CD14-positive monocyte (primary cell): ENCODE results near the gene DCP1A. TPM values are rescaled to one million over a fixed set of nuclear protein-coding genes. Genes with fewer than 3 reads are reported as not detected.
A peak's percentile ranks its signal among the peaks of the same experiment; 100 is the strongest.
"Not testable (repeated sequence)": the region's sequence is repeated elsewhere in the genome, so short reads cannot be mapped to it uniquely, and the experiment has no call there.

Source experiments
- DNase-seq, 3 donors: peaks; one replicate each; pipeline ENCODE4 v3.0.0-alpha.2; 2011 to 2022
- H2AFZ ChIP-seq: 2 replicates; pipeline ENCODE4 v1.6.0; 2012; ENCODE audit warnings: mild to moderate bottlenecking, low read depth, low read length, inconsistent platforms; ENCODE audit not compliant: insufficient read depth, poor library complexity, severe bottlenecking
- H3K27ac ChIP-seq, 2 donors: 1 replicate in 1 of 2; 2 replicates in 1 of 2; pipeline ENCODE4 v1.5.1; 2012 to 2013; ENCODE audit warnings: low read length in 2 of 2, control low read depth in 1 of 2, inconsistent platforms in 1 of 2, low read depth in 1 of 2, mild to moderate bottlenecking in 1 of 2
- H3K27me3 ChIP-seq, 2 donors: one replicate each; pipeline versions ENCODE4 v1.6.0 to v1.6.1; 2011 to 2013; ENCODE audit warnings: low read length in 2 of 2; ENCODE audit not compliant: control insufficient read depth in 2 of 2, insufficient read depth in 2 of 2
- H3K36me3 ChIP-seq, 2 donors: replicated peaks in 1 of 2; 1 replicate in 1 of 2; 2 replicates in 1 of 2; pipeline versions ENCODE4 v1.5.1 to v1.6.1; 2012 to 2013; ENCODE audit warnings: low read length in 2 of 2, control low read depth in 1 of 2, inconsistent platforms in 1 of 2, mild to moderate bottlenecking in 1 of 2; ENCODE audit not compliant: insufficient read depth in 2 of 2, control insufficient read depth in 1 of 2
- H3K4me1 ChIP-seq, 2 donors: 1 replicate in 1 of 2; 2 replicates in 1 of 2; pipeline versions ENCODE4 v1.5.1 to v1.6.1; 2012 to 2013; ENCODE audit warnings: low read length in 2 of 2, control low read depth in 1 of 2, inconsistent platforms in 1 of 2, mild to moderate bottlenecking in 1 of 2, moderate library complexity in 1 of 2; ENCODE audit not compliant: insufficient read depth in 2 of 2, control insufficient read depth in 1 of 2
- H3K4me2 ChIP-seq: replicated peaks from 2 replicates; pipeline ENCODE3; 2012; ENCODE audit warnings: low read length, moderate library complexity, mild to moderate bottlenecking; ENCODE audit not compliant: poor library complexity, severe bottlenecking; ENCODE audit errors: extremely low read depth
- H3K4me3 ChIP-seq, 3 experiments: fragments of 200-600 bp in 1 of 3; sonication (generic) in 1 of 3; replicated peaks in 1 of 3; 1 replicate in 2 of 3; 2 replicates in 1 of 3; pipeline ENCODE4 v1.5.1; 2011 to 2013; ENCODE audit warnings: low read length in 3 of 3, mild to moderate bottlenecking in 3 of 3, control low read depth in 2 of 3, low read depth in 2 of 3, inconsistent platforms in 1 of 3, moderate library complexity in 1 of 3
- H3K79me2 ChIP-seq: 2 replicates; pipeline ENCODE4 v1.6.0; 2012; ENCODE audit warnings: mild to moderate bottlenecking, control low read depth, inconsistent platforms, low read length, moderate library complexity; ENCODE audit not compliant: insufficient read depth
- H3K9ac ChIP-seq: 2 replicates; pipeline ENCODE4 v1.6.0; 2017; ENCODE audit warnings: low read length, mild to moderate bottlenecking; ENCODE audit not compliant: insufficient read depth, poor library complexity, severe bottlenecking
- H3K9me3 ChIP-seq, 2 donors: replicated peaks in 1 of 2; 1 replicate in 1 of 2; 2 replicates in 1 of 2; pipeline versions ENCODE4 v1.5.1 to v1.6.1; 2012 to 2013; ENCODE audit warnings: low read length in 2 of 2, control low read depth in 1 of 2; ENCODE audit not compliant: control insufficient read depth in 1 of 2, insufficient read depth in 1 of 2
- H4K20me1 ChIP-seq: 2 replicates; pipeline ENCODE4 v1.6.0; 2012; ENCODE audit warnings: mild to moderate bottlenecking, low read length, control low read depth, moderate library complexity; ENCODE audit not compliant: insufficient read depth
- H3K27ac Mint-ChIP-seq, 7 donors: one replicate each; pipeline ENCODE4 v1.8.0; 2020; ENCODE audit warnings: mild to moderate bottlenecking in 7 of 7, mixed read lengths in 7 of 7, moderate library complexity in 6 of 7, inconsistent platforms in 2 of 7
- H3K27me3 Mint-ChIP-seq, 3 donors: one replicate each; pipeline ENCODE4 v1.8.0; 2021 to 2022; ENCODE audit warnings: low read depth in 3 of 3, mild to moderate bottlenecking in 3 of 3, mixed read lengths in 3 of 3, moderate library complexity in 3 of 3, inconsistent platforms in 1 of 3
- H3K36me3 Mint-ChIP-seq, 2 donors: one replicate each; pipeline ENCODE4 v1.8.0; 2020; ENCODE audit warnings: mixed read lengths in 2 of 2, inconsistent platforms in 1 of 2, mild to moderate bottlenecking in 1 of 2
- H3K4me1 Mint-ChIP-seq: one replicate; pipeline ENCODE4 v1.8.0; 2020; ENCODE audit warnings: mild to moderate bottlenecking, mixed read lengths
- H3K4me3 Mint-ChIP-seq, 2 donors: one replicate each; pipeline ENCODE4 v1.8.0; 2020; ENCODE audit warnings: mild to moderate bottlenecking in 2 of 2, mixed read lengths in 2 of 2, moderate library complexity in 1 of 2
- H3K9me3 Mint-ChIP-seq, 7 donors: one replicate each; pipeline ENCODE4 v1.8.0; 2020 to 2022; ENCODE audit warnings: mixed read lengths in 7 of 7, mild to moderate bottlenecking in 6 of 7, moderate library complexity in 6 of 7, inconsistent platforms in 2 of 7
- CTCF ChIP-seq: fragments of 200-600 bp; IDR thresholded peaks from one replicate; pipeline ENCODE4 v1.8.0; 2022; ENCODE audit warnings: antibody characterized with exemption, mild to moderate bottlenecking
- WGBS: methylation state at CpG from one replicate; pipeline ENCODE4 v1.1.5; 2013; ENCODE audit warnings: missing lambda C conversion rate; ENCODE audit not compliant: insufficient coverage; 5-methylcytosine and 5-hydroxymethylcytosine counted together
- intact Hi-C, 2 donors: fragments of 100-400 bp; cut with micrococcal nuclease; formaldehyde crosslinking; loops; one replicate each; pipeline versions ENCODE4 v1.15.0 to v1.15.1; 2023
- polyA plus RNA-seq, 3 donors: library from polyadenylated mRNA; depleted of rRNA in 1 of 3; unstranded in 2 of 3; stranded (reverse) in 1 of 3; fragments of 300-500 nt in 2 of 3; fragments of >200 nt in 1 of 3; fragmentation: Illumina TruSeq in 2 of 3; gene quantifications; 1 replicate in 2 of 3; 2 replicates in 1 of 3; pipeline ENCODE4 v1.2.3, GENCODE V29; 2012 to 2021

DCP1A gene
- polyA plus RNA-seq, 3 donors: 11.9 to 25.4 (median 19.3) TPM

DNA sequence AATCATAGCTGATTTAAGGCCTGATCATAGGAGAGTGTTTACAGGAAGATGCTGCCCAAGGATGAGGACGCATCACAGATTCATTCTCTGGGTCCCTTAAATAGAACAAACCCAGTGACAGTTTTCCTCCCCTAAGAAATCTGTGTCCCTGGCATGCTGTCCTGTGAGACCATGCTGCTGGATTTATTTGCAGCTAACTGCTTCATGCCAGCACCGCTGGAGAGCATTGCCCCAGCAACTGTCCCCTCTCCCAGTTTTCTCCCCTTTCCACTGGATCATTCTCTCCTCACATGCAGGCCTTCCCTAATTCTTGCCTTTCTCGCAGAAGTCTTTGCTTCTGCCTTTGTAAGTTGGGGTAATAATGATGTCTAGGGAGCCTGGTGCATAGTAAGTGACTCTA lies 29.3 kb upstream of the DCP1A start:
- Mint-ChIP-seq H3K27me3 (peaks cover 8 to 20% (median 11%) of the 10 kb centered on the region in 3 donors), H3K27ac (no peak overlapping the region), H3K4me1 (peaks cover 2% of the 10 kb centered on the region), H3K36me3 (no peaks in the 10 kb centered on the region), H3K9me3 (peaks cover 0 to 2% (median 0%) of the 10 kb centered on the region in 7 donors), H3K4me3 (no peak overlapping the region)
- Histone ChIP-seq H3K27me3 (peaks cover 7 to 8% of the 10 kb centered on the region in 2 donors), H3K4me2 (no peak overlapping the region), H3K79me2 (no peaks in the 10 kb centered on the region), H2AFZ (no peak overlapping the region), H3K4me3 (no peak overlapping the region), H4K20me1 (no peaks in the 10 kb centered on the region), H3K4me1 (no peaks in the 10 kb centered on the region), H3K27ac (no peak overlapping the region), H3K9me3 (no peaks in the 10 kb centered on the region), H3K9ac (no peak overlapping the region), H3K36me3 (no peaks in the 10 kb centered on the region)
- intact Hi-C loops: loop anchor here in 1 of 2 donors (5.0 kb wide), 1 partner anchor 331 kb away; no protein-coding TSS in a partner anchor
- DNase-seq: no peak
- no peak for TF ChIP-seq CTCF
- 100% methylated on average over 1 of the region's 3 CpGs for WGBS

GRCh38 chr3:53375019-53375418 lies 27.7 kb upstream of the DCP1A start:
- 100% methylated on average over 1 of the region's 8 CpGs for WGBS
- Histone ChIP-seq H3K9ac (no peak overlapping the region), H3K79me2 (no peaks in the 10 kb centered on the region), H3K36me3 (no peaks in the 10 kb centered on the region), H3K4me2 (no peak overlapping the region), H3K4me3 (no peak overlapping the region), H3K27me3 (peaks cover 2 to 5% of the 10 kb centered on the region in 2 donors), H3K4me1 (no peaks in the 10 kb centered on the region), H3K9me3 (no peaks in the 10 kb centered on the region), H2AFZ (no peak overlapping the region), H3K27ac (no peak overlapping the region), H4K20me1 (no peaks in the 10 kb centered on the region)
- TF ChIP-seq CTCF: peak; percentile 96
- peaks cover 4 to 14% (median 9%) of the 10 kb centered on the region in 3 donors for H3K27me3 Mint-ChIP-seq
- peaks cover 0 to 2% (median 0%) of the 10 kb centered on the region in 7 donors for H3K9me3 Mint-ChIP-seq
- H3K4me3 Mint-ChIP-seq: no peak overlapping the region
- DNase-seq: peak; percentile 53 to 71 (median 60)
- intact Hi-C loops: loop anchor here (2.0 to 5.0 kb wide), 2 partner anchors 332 to 336 kb away; no protein-coding TSS in a partner anchor
- H3K36me3 Mint-ChIP-seq: no peaks in the 10 kb centered on the region
- peaks cover 2% of the 10 kb centered on the region for H3K4me1 Mint-ChIP-seq
- H3K27ac Mint-ChIP-seq: peak overlapping the region in 1 of 7 donors; percentile 40

DNA sequence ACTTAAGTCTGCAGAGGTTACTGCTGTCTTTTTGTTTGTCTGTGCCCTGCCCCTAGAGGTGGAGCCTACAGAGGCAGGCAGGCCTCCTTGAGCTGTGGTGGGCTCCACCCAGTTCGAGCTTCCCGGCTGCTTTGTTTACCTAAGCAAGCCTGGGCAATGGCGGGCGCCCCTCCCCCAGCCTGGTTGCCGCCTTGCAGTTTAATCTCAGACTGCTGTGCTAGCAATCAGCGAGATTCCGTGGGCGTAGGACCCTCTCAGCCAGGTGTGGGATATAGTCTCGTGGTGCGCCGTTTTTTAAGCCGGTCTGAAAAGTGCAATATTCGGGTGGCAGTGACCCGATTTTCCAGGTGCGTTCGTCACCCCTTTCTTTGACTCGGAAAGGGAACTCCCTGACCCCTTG lies 23.4 kb upstream of the DCP1A start:
- H4K20me1 ChIP-seq, H3K4me3 Mint-ChIP-seq, H2AFZ ChIP-seq, H3K36me3 Mint-ChIP-seq, H3K27ac Mint-ChIP-seq, H3K36me3 ChIP-seq, DNase-seq, H3K9me3 ChIP-seq, H3K4me1 ChIP-seq, H3K9me3 Mint-ChIP-seq, H3K4me3 ChIP-seq, H3K79me2 ChIP-seq, H3K27ac ChIP-seq, H3K4me2 ChIP-seq, H3K27me3 ChIP-seq, intact Hi-C loops, H3K4me1 Mint-ChIP-seq, H3K27me3 Mint-ChIP-seq, H3K9ac ChIP-seq: not testable (repeated sequence)
- WGBS: no CpG with 5 or more reads among the region's 17 CpGs
